HG03342 (cell line): Measurements from ENCODE around the gene PRKRA.
"Not testable (repeated sequence)": the region's sequence is repeated elsewhere in the genome, so short reads cannot be mapped to it uniquely, and the experiment has no call there.

Experiments
- ATAC-seq: cut with Tn5 transposase; IDR thresholded peaks from one replicate; pipeline ENCODE4 v1.9.1; 2021; ENCODE audit warnings: mild to moderate bottlenecking, moderate library complexity; ENCODE audit not compliant: unreplicated experiment

The PRKRA gene

GRCh38 chr2:178415979-178416378, 35.0 kb downstream of the PRKRA start:
- no peak for ATAC-seq

GRCh38 chr2:178414266-178415247, 36.4 kb downstream of the PRKRA start:
- ATAC-seq, result peak; percentile 80

- peak; percentile 73 for ATAC-seq
These were observed 37.3 kb downstream of the PRKRA start for GRCh38 chr2:178413472-178414265.

- ATAC-seq, result not testable (repeated sequence)
These were observed 38.5 kb downstream of the PRKRA start for GRCh38 chr2:178412453-178412852.

- no peak for ATAC-seq
These were observed 38.9 kb downstream of the PRKRA start for GRCh38 chr2:178412047-178412446.

GRCh38 chr2:178409261-178409660, 41.7 kb downstream of the PRKRA start:
- ATAC-seq, result no peak

- ATAC-seq, result peak; percentile 99
These were observed 46.6 kb downstream of the PRKRA start for GRCh38 chr2:178404368-178404767.

- ATAC-seq, result peak; percentile 26
These were observed 47.2 kb downstream of the PRKRA start for GRCh38 chr2:178403671-178404306.

- no peak for ATAC-seq
These were observed 49.0 kb downstream of the PRKRA start for GRCh38 chr2:178401994-178402437.

GRCh38 chr2:178397002-178397605, 53.9 kb downstream of the PRKRA start:
- ATAC-seq, result peak; percentile 87

GRCh38 chr2:178395941-178396570, 54.9 kb downstream of the PRKRA start:
- ATAC-seq, result no peak

GRCh38 chr2:178395295-178395694, 55.7 kb downstream of the PRKRA start:
- no peak for ATAC-seq

GRCh38 chr2:178394859-178395258, 56.1 kb downstream of the PRKRA start:
- ATAC-seq, result no peak

GRCh38 chr2:178392215-178392614, 58.8 kb downstream of the PRKRA start:
- no peak for ATAC-seq

- ATAC-seq, result no peak
These were observed 59.3 kb downstream of the PRKRA start for GRCh38 chr2:178391701-178392100.

GRCh38 chr2:178388287-178388686, 62.7 kb downstream of the PRKRA start:
- ATAC-seq, result no peak

- ATAC-seq, result no peak
These were observed 63.9 kb downstream of the PRKRA start for GRCh38 chr2:178386986-178387597.

GRCh38 chr2:178385595-178386148, 65.3 kb downstream of the PRKRA start:
- no peak for ATAC-seq

- ATAC-seq, result no peak
These were observed 67.3 kb downstream of the PRKRA start for GRCh38 chr2:178383718-178384117.
